Activated T-helper 2 cell treated with anti-CD3 and anti-CD28 coated beads, Interferon-gamma antibody, Interleukin-2, Interleukin-4, amounts not matched to agents 10 μg/mL and 5 μg/mL and 100 μg/mL, durations not matched to agents 14 hours and 24 hours and 36 hours (primary cell): ENCODE data around the gene NUB1. TPM values are rescaled to one million over a fixed set of nuclear protein-coding genes. Genes with fewer than 3 reads are reported as not detected.

ENCODE experiments used
- DNase-seq: peaks from one replicate; pipeline ENCODE4 v3.0.0; 2021; ENCODE audit warnings: low spot score
- H3K27ac Mint-ChIP-seq: one replicate; pipeline ENCODE4 v1.8.0; 2021; ENCODE audit warnings: mixed read lengths
- H3K27me3 Mint-ChIP-seq: one replicate; pipeline ENCODE4 v1.8.0; 2021; ENCODE audit warnings: low read depth, mixed read lengths
- H3K36me3 Mint-ChIP-seq: one replicate; pipeline ENCODE4 v1.8.0; 2021; ENCODE audit warnings: low read depth, mixed read lengths
- H3K4me1 Mint-ChIP-seq: one replicate; pipeline ENCODE4 v1.8.0; 2021; ENCODE audit warnings: low read depth, mixed read lengths
- H3K4me3 Mint-ChIP-seq: one replicate; pipeline ENCODE4 v1.8.0; 2021; ENCODE audit warnings: low read depth, mild to moderate bottlenecking, moderate library complexity, mixed read lengths
- H3K9me3 Mint-ChIP-seq: one replicate; pipeline ENCODE4 v1.8.0; 2021; ENCODE audit warnings: mixed read lengths
- intact Hi-C: fragments of 100-400 bp; cut with micrococcal nuclease; formaldehyde crosslinking; loops from one replicate; pipeline ENCODE4 v1.15.1; 2023
- total RNA-seq: library from RNA; stranded (reverse); gene quantifications from 2 replicates; pipeline ENCODE4 v1.2.3, GENCODE V29; 2022

NUB1 gene
- total RNA-seq, 1 donor from 2014 or later = 57.0 TPM

DNA sequence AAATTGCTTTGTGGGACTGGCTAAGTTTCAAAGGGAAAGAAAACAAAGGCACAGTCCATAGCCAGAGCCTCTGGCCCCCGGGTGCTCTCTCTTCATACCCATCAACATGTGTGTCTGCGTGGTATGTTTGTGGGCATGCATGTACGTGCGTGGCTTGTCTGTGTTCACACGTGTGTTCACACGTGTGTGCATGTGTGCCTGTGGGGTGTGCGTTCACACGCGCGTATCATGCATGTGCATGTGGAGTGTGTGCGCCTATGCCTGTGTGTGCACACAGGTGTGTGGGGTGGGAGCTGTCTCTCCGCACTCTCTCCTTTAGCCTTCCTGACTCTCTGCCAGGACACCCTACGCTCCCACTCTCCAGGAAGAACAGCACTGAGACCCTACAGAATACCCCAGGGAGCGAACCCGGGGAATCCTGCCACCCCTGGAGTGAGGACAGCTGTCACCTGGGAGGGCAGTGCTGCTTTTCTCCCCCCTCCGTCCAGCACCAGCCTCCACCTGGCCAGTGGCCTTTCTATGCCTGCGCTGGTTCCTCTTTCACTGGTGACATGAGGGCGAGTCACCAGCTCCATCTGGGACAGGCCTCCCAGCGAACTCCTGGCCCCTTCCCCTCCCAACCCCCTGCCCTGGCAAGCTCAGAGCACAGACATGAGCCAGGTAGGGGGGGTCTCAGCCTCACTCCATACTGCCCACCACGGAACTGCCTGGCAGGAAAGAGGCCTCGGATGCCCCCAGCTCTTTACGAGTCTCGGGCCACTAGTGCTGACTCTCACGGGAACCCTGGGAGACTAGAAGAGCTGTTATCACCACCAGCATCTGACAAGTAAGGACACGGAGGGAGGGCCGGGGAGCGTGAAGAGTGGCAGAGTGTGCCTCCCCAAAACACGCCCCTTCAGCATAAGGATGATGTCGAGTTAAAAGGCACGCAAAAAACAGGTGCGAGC lies 51.7 kb downstream of the NUB1 start:
- H3K4me1 Mint-ChIP-seq = no peaks in the 10 kb centered on the region
- peaks cover 4% of the 10 kb centered on the region for H3K27me3 Mint-ChIP-seq
- no peak for DNase-seq
- no peaks in the 10 kb centered on the region for H3K9me3 Mint-ChIP-seq
- no peak overlapping the region for H3K4me3 Mint-ChIP-seq
- intact Hi-C loops = no loop called here
- H3K36me3 Mint-ChIP-seq = no peaks in the 10 kb centered on the region
- H3K27ac Mint-ChIP-seq = no peak overlapping the region

DNA sequence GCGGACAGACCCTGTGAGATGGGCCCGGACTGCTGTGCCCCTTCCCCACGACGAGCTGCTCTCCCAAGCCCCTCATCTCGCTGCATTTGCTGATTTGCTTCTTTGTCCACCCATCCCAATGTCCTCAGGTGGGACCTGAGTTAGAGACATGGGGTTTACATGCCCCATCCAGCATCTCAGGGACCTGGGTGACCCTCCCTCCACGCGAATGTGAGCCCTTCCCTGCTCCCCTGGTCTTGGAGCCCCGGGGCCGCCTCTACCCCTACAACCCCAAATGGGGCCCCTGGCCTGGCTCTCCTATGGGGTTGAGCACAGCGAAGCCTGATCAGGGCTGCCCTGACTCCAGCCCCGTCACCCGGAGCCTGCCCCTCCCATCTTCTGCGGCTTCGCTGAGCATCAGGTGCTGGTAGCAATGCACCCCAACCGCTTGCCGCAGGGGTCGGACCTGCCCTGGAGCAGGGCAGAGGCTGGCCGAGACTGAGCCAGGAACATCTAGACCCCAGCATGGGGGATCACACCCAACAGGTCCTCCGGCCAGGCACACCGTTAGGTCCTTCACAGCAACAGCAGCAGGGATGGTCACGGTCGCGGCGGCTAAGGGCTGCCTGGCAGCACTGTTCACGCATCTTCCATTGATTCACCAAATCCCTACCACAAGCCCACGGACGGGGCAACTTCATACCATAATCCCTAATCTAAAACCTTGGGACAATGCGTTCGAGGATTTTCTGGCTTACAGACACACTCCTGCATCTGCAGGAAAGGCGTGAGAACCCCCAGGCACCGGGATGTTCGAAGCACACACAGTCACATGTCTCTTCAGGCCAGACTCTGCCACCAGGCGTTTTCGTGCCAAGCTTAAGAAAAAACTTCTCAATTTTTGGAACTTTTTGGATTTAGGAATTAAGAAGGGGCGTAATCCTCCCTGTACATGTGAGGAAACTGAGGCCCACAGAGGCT lies 52.7 kb downstream of the NUB1 start:
- intact Hi-C loops = no loop called here
- no peak for DNase-seq
- H3K4me3 Mint-ChIP-seq = no peak overlapping the region
- no peaks in the 10 kb centered on the region for H3K4me1 Mint-ChIP-seq
- H3K9me3 Mint-ChIP-seq = no peaks in the 10 kb centered on the region
- no peak overlapping the region for H3K27ac Mint-ChIP-seq
- peaks cover 4% of the 10 kb centered on the region for H3K27me3 Mint-ChIP-seq
- H3K36me3 Mint-ChIP-seq = no peaks in the 10 kb centered on the region

DNA sequence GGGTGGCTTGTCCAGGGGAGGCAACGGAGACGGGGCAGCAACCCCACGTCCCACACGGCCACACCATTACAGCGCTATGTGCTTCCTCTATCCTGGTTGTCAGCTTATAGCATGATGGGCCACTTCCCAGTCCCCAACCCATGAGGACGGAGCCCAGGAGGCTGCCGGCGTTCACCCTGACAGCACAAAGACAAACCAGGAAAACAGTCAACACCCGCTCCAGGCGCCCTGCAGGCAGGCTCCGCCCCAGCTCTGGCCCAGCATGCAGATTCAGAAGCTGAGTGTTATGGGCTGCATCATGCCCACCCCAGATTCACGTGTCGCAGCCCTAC lies 53.4 kb downstream of the NUB1 start:
- Mint-ChIP-seq H3K27me3 (peaks cover 4% of the 10 kb centered on the region), H3K4me1 (no peaks in the 10 kb centered on the region), H3K36me3 (no peaks in the 10 kb centered on the region), H3K4me3 (no peak overlapping the region), H3K9me3 (no peaks in the 10 kb centered on the region), H3K27ac (no peak overlapping the region)
- intact Hi-C loops = no loop called here
- no peak for DNase-seq

DNA sequence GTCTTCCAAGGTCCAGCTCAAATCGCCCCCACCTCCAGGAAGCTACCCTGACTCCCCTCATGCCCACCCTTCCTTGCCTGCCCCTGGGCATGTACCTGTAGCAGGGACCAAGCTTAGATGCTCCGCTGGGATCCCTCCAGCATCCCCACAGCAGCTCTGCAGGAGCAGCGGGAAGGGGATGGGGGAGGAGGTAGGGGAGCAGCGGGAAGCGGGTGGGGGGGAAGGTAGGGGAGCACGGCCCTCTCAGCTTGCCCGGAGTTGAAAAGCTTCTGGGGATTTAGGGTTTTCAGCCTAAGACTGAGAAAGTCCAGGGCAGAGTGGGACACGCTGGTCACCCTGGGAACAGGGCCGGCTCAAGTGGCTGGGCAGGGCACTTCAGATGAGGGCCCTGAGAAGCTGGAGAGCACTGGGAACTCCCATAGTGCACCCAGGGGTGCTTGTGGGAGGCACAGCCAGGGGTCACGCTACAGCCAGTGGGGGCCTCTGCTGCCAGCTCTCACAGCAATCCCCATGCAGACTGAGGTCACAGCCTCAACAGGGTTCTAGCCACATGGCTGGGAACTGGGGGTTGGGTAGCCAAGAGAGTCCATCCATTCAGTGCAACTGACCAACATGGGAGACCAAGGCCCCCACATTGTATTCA lies 54.8 kb downstream of the NUB1 start:
- intact Hi-C loops = no loop called here
- no peaks in the 10 kb centered on the region for H3K4me1 Mint-ChIP-seq
- H3K36me3 Mint-ChIP-seq = no peaks in the 10 kb centered on the region
- no peak for DNase-seq
- H3K4me3 Mint-ChIP-seq = no peak overlapping the region
- no peaks in the 10 kb centered on the region for H3K9me3 Mint-ChIP-seq
- no peaks in the 10 kb centered on the region for H3K27me3 Mint-ChIP-seq
- H3K27ac Mint-ChIP-seq = no peak overlapping the region

DNA sequence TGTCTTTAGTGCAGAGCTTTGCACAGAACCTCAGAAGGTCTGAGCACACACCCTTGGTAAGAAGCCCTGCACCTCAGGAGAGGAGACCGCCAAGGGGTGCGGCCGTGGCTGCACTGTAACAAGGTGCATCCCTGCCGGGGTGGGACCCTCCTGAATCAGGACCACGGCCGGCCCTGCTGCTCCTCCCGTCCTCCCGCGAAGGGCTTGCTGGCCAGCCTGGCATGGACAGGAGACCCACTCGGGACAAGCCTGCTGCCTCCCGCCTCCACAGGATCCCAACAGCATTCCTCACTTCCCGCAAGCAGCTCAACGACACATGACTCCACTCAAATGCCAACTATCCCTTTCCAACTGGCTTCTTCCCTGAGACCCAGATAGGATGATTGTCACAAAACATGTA lies 55.4 kb downstream of the NUB1 start:
- no peak overlapping the region for H3K4me3 Mint-ChIP-seq
- no peak for DNase-seq
- no peaks in the 10 kb centered on the region for H3K4me1 Mint-ChIP-seq
- intact Hi-C loops = no loop called here
- no peaks in the 10 kb centered on the region for H3K27me3 Mint-ChIP-seq
- H3K27ac Mint-ChIP-seq = no peak overlapping the region
- H3K36me3 Mint-ChIP-seq = no peaks in the 10 kb centered on the region
- H3K9me3 Mint-ChIP-seq = no peaks in the 10 kb centered on the region

DNA sequence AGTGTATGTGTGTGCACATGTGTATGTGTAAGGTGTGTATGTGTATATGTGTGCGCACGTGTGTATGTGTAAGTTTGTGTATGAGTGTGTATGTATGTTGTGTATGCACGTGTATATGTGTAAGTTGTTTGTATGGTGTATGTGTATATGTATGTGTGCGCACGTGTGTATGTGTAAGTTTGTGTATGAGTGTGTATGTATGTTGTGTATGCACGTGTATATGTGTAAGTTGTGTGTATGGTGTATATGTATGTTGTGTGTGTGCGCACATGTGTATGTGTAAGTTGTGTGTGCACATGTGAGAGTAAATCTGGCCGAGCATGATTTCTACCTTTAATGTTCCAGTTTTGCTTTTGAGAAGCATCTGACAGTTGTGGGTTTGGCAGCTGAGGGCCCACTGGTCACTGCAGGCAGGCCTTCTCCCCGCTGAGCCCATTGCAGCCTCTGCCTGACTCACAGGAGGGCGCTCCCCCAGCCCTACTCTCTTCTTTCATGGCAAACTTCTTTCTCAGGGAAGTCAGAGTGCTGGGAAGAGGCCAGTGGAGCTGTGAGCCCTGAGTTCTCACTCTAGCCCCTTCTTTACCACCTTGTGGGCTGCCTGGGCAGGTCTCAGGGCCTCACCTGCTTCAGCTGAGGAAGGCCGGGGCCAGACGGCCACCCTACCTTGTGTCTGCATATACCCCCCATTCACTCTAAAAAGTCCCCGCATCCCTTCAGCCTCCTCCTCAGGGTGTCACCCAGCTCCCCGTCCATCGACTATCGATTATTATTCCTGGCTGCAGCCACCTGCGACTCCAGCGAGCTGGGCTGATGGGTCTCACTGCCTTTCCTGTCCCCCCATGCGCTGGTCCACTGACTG lies 57.1 kb downstream of the NUB1 start:
- intact Hi-C loops = no loop called here
- Mint-ChIP-seq H3K36me3 (no peaks in the 10 kb centered on the region), H3K4me3 (no peak overlapping the region), H3K27me3 (no peaks in the 10 kb centered on the region), H3K9me3 (no peaks in the 10 kb centered on the region), H3K4me1 (no peaks in the 10 kb centered on the region), H3K27ac (no peak overlapping the region)
- no peak for DNase-seq

DNA sequence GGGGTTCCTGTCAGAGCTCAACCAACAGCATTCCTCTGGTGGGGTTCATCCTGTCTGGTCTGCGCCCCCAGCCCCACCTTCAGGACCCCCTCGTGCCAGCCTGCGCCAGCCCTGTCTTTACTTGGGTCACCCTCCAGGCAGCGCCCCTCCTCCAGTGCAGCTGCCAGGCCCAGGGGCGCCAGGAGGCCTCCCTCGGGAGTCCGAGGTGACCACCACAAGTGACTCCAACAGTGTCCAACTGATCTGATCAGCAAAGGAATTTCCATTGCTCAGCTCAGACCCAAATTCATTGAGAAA lies 57.6 kb downstream of the NUB1 start:
- H3K27me3 Mint-ChIP-seq = no peaks in the 10 kb centered on the region
- intact Hi-C loops = no loop called here
- no peak overlapping the region for H3K27ac Mint-ChIP-seq
- no peak overlapping the region for H3K4me3 Mint-ChIP-seq
- no peaks in the 10 kb centered on the region for H3K9me3 Mint-ChIP-seq
- no peaks in the 10 kb centered on the region for H3K36me3 Mint-ChIP-seq
- DNase-seq = no peak
- H3K4me1 Mint-ChIP-seq = no peaks in the 10 kb centered on the region

DNA sequence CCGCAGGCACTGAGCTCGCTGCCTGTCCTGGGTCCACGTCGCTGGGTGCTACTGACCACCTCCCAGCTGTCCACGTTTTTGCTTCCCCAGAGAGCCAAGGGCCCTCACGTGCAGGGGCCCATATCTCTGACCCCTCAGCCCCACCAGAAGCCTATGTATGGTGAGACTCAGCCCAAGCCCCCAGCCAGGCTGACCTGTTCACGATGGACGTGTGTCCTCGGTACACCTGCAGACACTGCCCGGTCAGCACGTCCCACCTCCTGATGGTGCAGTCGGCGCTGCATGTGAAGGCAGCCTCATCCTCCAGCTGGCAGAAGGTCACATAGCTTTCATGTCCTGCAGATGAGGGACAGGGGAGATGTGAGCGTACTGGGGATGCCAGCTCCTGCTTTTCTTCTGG lies 58.3 kb downstream of the NUB1 start:
- Mint-ChIP-seq H3K4me3 (no peak overlapping the region), H3K36me3 (no peaks in the 10 kb centered on the region), H3K9me3 (no peaks in the 10 kb centered on the region), H3K4me1 (no peaks in the 10 kb centered on the region), H3K27me3 (no peaks in the 10 kb centered on the region), H3K27ac (no peak overlapping the region)
- intact Hi-C loops = no loop called here
- no peak for DNase-seq

DNA sequence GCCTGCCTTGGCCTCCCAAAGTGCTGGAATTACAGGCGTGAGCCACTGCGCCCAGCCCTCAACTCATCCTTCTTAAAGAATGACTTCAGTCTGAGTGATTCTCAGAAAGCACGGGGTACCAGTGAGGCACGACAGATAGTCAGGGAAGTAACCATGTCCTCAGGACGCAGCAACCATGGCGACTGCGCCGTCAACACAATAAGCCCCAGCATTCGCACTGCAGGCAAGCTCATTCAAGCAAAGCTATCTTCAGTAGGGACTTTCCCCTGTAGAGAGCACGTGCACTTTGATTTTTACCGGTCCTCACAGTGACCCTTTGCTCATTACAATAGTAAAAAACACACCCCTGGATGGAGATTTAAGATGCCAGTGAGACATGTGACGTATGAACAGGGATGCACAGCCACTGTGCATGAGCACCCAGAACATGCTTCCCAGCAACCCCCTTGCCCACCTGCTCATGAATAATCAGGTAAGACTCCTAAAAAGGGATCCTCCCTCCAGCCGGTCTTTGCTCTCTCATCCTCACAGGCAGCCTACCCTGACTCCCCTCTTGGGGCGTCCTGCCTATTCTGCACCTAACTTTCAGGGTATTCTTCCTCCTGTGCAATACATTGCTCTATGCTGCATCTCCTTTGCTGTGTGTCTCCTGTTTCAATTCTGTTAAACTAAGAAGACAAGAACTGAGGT lies 59.2 kb downstream of the NUB1 start:
- Mint-ChIP-seq H3K27me3 (no peaks in the 10 kb centered on the region), H3K9me3 (no peaks in the 10 kb centered on the region), H3K4me3 (no peak overlapping the region), H3K27ac (no peak overlapping the region), H3K36me3 (no peaks in the 10 kb centered on the region), H3K4me1 (no peaks in the 10 kb centered on the region)
- intact Hi-C loops = no loop called here
- no peak for DNase-seq

DNA sequence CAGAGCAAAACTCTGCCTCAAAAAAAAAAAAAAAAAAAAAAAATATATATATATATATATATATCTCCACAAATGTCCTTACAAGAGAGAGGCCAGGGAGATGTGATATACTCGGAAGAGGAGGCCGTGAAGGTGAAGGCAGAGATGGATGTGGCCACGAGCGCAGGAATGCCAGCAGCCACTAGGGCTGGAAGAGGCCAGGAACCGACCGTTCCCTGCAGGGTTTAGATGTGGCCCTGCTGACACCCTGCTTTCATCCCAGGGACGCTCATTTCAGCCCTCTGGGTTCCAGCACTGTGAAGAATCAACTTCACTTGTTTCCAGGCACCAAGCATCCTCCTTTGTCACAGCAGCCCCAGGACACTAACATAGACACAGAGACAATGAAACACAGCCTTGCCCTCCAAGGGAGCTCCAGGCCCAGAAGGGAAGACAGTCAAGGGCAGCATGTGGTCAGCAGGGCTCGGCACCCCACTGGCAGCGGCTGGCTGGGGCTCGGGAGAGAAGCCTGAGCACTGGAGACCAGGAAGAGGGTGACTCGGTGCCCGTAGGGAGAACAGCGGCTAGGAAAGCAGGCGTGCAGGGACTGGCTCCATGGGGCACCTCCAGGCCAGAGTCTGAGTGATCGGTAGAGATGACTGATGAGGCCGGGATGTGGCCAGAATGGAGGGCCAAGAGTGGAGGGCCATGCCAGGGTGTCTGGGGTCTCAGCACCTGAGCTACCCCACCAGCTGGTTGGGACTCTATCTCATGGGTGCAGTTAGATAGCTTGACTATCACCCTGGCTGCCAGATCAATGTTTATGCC lies 60.6 kb downstream of the NUB1 start:
- Mint-ChIP-seq H3K4me1 (no peaks in the 10 kb centered on the region), H3K4me3 (no peak overlapping the region), H3K36me3 (no peaks in the 10 kb centered on the region), H3K9me3 (no peaks in the 10 kb centered on the region), H3K27ac (no peak overlapping the region), H3K27me3 (peaks cover 5% of the 10 kb centered on the region)
- no peak for DNase-seq
- intact Hi-C loops = no loop called here

DNA sequence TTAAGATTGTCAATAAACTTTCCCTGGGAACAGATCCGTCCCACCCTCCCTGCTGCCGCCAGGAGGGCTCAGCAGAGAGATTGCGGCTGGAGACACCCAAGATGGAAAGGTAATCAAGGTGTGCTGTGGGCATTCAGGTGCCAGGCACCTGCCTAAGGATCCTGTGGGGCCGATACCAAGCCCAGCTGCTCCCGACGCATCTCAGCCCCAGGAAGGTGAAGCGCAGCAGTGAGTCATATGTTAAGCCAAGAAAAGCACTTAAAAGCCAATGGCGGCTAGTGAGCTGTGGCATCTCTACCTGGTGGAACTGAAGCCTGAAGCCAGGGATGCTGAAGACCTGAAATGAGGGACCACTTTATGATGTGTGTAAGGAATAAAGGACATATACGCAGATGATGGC lies 62.2 kb downstream of the NUB1 start:
- H3K4me1 Mint-ChIP-seq = peaks cover 3% of the 10 kb centered on the region
- no peak for DNase-seq
- H3K4me3 Mint-ChIP-seq = no peak overlapping the region
- intact Hi-C loops = no loop called here
- no peaks in the 10 kb centered on the region for H3K36me3 Mint-ChIP-seq
- H3K9me3 Mint-ChIP-seq = no peaks in the 10 kb centered on the region
- peaks cover 12% of the 10 kb centered on the region for H3K27me3 Mint-ChIP-seq
- H3K27ac Mint-ChIP-seq = no peak overlapping the region
